SK-N-SH (cell line): ENCODE data around the gene XIRP1.

ENCODE experiments used
- CHD2 ChIP-seq: fragments of 150-350 bp; IDR thresholded peaks from 2 replicates; pipeline ENCODE4 v1.6.1; 2018; ENCODE audit warnings: low read length; ENCODE audit not compliant: partially characterized antibody
- CTCF ChIP-seq: fragments of 200-600 bp; sonication (generic); IDR thresholded peaks from 2 replicates; pipeline ENCODE4 v1.6.1; 2017; ENCODE audit warnings: antibody characterized with exemption, mild to moderate bottlenecking, moderate library complexity
- EZH2phosphoT487 ChIP-seq: fragments of 200-600 bp; sonication (generic); IDR thresholded peaks from 2 replicates; pipeline ENCODE4 v1.6.1; 2017; ENCODE audit warnings: low read depth, mixed run types, mild to moderate bottlenecking, antibody characterized with exemption, moderate library complexity, borderline replicate concordance
- GABPA ChIP-seq: IDR thresholded peaks from 2 replicates; pipeline ENCODE4 v1.4.0; 2012; ENCODE audit warnings: low read depth, mild to moderate bottlenecking
- JUND ChIP-seq: IDR thresholded peaks from 2 replicates; pipeline ENCODE4 v1.4.0; 2012
- POLR2AphosphoS5 ChIP-seq: IDR thresholded peaks from 2 replicates; pipeline ENCODE4 v1.6.1; 2012; ENCODE audit warnings: low read depth, low read length
- TAF1 ChIP-seq: IDR thresholded peaks from 2 replicates; pipeline ENCODE4 v1.6.1; 2012; ENCODE audit warnings: low read depth, mild to moderate bottlenecking, low read length, moderate library complexity, borderline replicate concordance
- TF ChIP-seq, protein P1 (sequence below): fragments of 150-350 bp; IDR thresholded peaks from 2 replicates; pipeline ENCODE4 v1.6.1; 2017; ENCODE audit warnings: antibody characterized with exemption, low read length, low read depth, borderline replicate concordance

DNA sequence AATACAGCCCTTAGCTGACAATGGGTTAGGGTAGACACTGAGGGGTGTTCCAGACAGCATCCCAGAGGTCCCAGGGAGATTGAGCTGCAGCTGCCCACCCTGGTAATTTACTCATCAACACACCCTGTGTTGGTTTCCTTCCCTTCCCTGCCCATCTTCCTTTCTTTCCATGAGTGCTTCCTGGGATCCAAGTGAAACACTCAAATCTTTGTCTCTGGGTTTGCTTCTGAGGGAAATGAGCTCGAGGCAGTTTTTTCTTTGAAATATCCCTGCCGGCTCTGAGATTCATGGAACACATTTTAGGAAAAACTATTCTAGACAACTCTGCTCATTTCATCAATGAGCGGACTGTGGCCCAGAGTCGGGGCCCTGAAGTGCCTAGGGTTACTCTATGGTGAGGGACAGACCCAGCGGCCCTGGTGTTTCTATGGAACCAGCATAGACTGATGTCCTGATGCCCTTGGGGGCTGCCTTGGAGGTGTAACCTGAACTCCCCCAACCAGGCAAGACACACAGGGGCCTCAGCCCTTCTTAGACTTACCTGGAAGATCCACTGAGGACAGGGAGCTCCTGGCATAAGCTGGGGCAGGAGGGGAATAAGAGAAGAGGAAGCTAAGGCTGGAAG lies 24.1 kb downstream of the XIRP1 start:
- TF ChIP-seq EZH2phosphoT487 (no peak), POLR2AphosphoS5 (no peak), JUND (no peak), TAF1 (no peak), CTCF (no peak), CHD2 (no peak), GABPA (no peak)
- TF ChIP-seq, protein P1, sequence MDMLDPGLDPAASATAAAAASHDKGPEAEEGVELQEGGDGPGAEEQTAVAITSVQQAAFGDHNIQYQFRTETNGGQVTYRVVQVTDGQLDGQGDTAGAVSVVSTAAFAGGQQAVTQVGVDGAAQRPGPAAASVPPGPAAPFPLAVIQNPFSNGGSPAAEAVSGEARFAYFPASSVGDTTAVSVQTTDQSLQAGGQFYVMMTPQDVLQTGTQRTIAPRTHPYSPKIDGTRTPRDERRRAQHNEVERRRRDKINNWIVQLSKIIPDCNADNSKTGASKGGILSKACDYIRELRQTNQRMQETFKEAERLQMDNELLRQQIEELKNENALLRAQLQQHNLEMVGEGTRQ: no peak
